Neural progenitor cell (in vitro differentiated cells): Measurements from ENCODE around the gene GPR142. TPM values are rescaled to one million over a fixed set of nuclear protein-coding genes. Genes with fewer than 3 reads are reported as not detected.

Source experiments
- DNase-seq: peaks from one replicate; pipeline ENCODE4 v3.0.0-alpha.2; 2016; ENCODE audit warnings: low spot score
- H2AFZ ChIP-seq: fragments of 200-600 bp; sonication (generic); replicated peaks from 2 replicates; pipeline ENCODE4 v1.6.1; 2016; ENCODE audit warnings: antibody characterized with exemption
- H3F3A ChIP-seq: fragments of 200-600 bp; sonication (generic); 2 replicates; pipeline ENCODE4 v1.6.1; 2016; ENCODE audit warnings: antibody characterized with exemption, low read depth
- H3K27ac ChIP-seq: fragments of 200-600 bp; sonication (generic); 2 replicates; pipeline ENCODE4 v1.5.1; 2016; ENCODE audit warnings: mild to moderate bottlenecking
- H3K27me3 ChIP-seq: fragments of 200-600 bp; sonication (generic); 2 replicates; pipeline ENCODE4 v1.6.1; 2016; ENCODE audit warnings: mild to moderate bottlenecking, moderate library complexity
- H3K36me3 ChIP-seq: fragments of 200-600 bp; sonication (generic); 2 replicates; pipeline ENCODE4 v1.5.1; 2016
- H3K4me1 ChIP-seq: fragments of 200-600 bp; sonication (generic); 2 replicates; pipeline ENCODE4 v1.6.1; 2016; ENCODE audit warnings: mixed run types
- H3K4me2 ChIP-seq: fragments of 200-600 bp; sonication (generic); 2 replicates; pipeline ENCODE4 v1.6.1; 2016
- H3K4me3 ChIP-seq: fragments of 200-600 bp; sonication (generic); 2 replicates; pipeline ENCODE4 v1.5.1; 2016
- H3K79me2 ChIP-seq: fragments of 200-600 bp; sonication (generic); 2 replicates; pipeline ENCODE4 v1.6.1; 2016; ENCODE audit warnings: low read depth
- H3K9ac ChIP-seq: fragments of 200-600 bp; sonication (generic); 2 replicates; pipeline ENCODE4 v1.6.1; 2016
- H3K9me3 ChIP-seq: fragments of 200-600 bp; sonication (generic); 2 replicates; pipeline ENCODE4 v1.5.1; 2016; ENCODE audit warnings: low read depth
- H4K20me1 ChIP-seq: fragments of 200-600 bp; sonication (generic); 2 replicates; pipeline ENCODE4 v1.6.1; 2016; ENCODE audit warnings: low read depth
- H3K27ac Mint-ChIP-seq: 3 replicates; pipeline ENCODE4 v1.8.0; 2021; ENCODE audit warnings: mixed read lengths
- H3K27me3 Mint-ChIP-seq: 2 replicates; pipeline ENCODE4 v1.8.0; 2022; ENCODE audit warnings: low read depth, mild to moderate bottlenecking, inconsistent platforms, moderate library complexity, mixed read lengths; ENCODE audit not compliant: insufficient read depth
- H3K36me3 Mint-ChIP-seq: 3 replicates; pipeline ENCODE4 v1.8.0; 2021; ENCODE audit warnings: mixed read lengths
- H3K4me1 Mint-ChIP-seq: 3 replicates; pipeline ENCODE4 v1.8.0; 2021; ENCODE audit warnings: mixed read lengths
- H3K4me3 Mint-ChIP-seq: 3 replicates; pipeline ENCODE4 v1.8.0; 2021; ENCODE audit warnings: mild to moderate bottlenecking, moderate library complexity, mixed read lengths
- H3K9me3 Mint-ChIP-seq: 3 replicates; pipeline ENCODE4 v1.8.0; 2020; ENCODE audit warnings: mixed read lengths
- EZH2 ChIP-seq: fragments of 200-600 bp; sonication (generic); IDR thresholded peaks from 2 replicates; pipeline ENCODE4 v1.6.1; 2017; ENCODE audit warnings: antibody characterized with exemption, mild to moderate bottlenecking, moderate library complexity
- EZH2phosphoT487 ChIP-seq: fragments of 200-600 bp; sonication (generic); IDR thresholded peaks from 2 replicates; pipeline ENCODE4 v1.6.1; 2017; ENCODE audit warnings: antibody characterized with exemption
- total RNA-seq: library from RNA; depleted of rRNA; stranded (reverse); fragments of >200 nt; gene quantifications from 2 replicates; pipeline ENCODE4 v1.2.3, GENCODE V29; 2015; ENCODE audit warnings: low replicate concordance
- TF ChIP-seq, protein P1 (sequence below): fragments of 200-600 bp; sonication (generic); IDR thresholded peaks from 2 replicates; pipeline ENCODE4 v1.5.1; 2017; ENCODE audit warnings: antibody characterized with exemption, mild to moderate bottlenecking

The GPR142 gene
- total RNA-seq, 1 donor from 2014 or later: not detected

DNA sequence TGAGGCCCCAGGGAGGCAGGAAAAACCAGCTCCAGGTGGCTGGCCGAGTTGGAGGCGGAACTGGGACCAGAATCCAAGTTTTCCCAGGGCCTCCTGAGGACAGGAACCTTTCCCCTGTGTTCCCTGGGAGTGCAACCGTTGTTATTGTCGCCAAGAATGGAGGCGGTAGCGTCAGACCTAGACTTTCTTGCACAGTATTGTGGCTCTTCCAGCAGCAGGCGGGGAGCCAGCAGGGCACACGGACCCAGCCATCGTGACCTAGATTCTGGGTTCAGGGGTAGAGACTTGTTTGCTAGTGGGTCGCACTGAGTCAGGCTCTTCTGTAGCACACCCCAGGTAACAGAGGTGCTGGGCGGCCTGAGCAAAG is 41.9 kb upstream of the GPR142 start:
- Mint-ChIP-seq H3K4me3 (peak overlapping the region; percentile 76), H3K27ac (no peak overlapping the region), H3K36me3 (no peaks in the 10 kb centered on the region), H3K27me3 (peaks cover 26% of the 10 kb centered on the region), H3K4me1 (peaks cover 24% of the 10 kb centered on the region), H3K9me3 (no peaks in the 10 kb centered on the region)
- Histone ChIP-seq H3K9ac (no peak overlapping the region), H2AFZ (no peak overlapping the region), H4K20me1 (no peaks in the 10 kb centered on the region), H3K4me2 (peak overlapping the region; percentile 99), H3K27ac (no peak overlapping the region), H3K27me3 (peaks cover 45% of the 10 kb centered on the region), H3K36me3 (no peaks in the 10 kb centered on the region), H3K4me3 (peak overlapping the region; percentile 60), H3F3A (peaks cover 10% of the 10 kb centered on the region), H3K79me2 (no peaks in the 10 kb centered on the region), H3K4me1 (peaks cover 10% of the 10 kb centered on the region), H3K9me3 (no peaks in the 10 kb centered on the region)
- peak; percentile 9 for TF ChIP-seq EZH2phosphoT487
- no peak for TF ChIP-seq EZH2
- no peak for DNase-seq

DNA sequence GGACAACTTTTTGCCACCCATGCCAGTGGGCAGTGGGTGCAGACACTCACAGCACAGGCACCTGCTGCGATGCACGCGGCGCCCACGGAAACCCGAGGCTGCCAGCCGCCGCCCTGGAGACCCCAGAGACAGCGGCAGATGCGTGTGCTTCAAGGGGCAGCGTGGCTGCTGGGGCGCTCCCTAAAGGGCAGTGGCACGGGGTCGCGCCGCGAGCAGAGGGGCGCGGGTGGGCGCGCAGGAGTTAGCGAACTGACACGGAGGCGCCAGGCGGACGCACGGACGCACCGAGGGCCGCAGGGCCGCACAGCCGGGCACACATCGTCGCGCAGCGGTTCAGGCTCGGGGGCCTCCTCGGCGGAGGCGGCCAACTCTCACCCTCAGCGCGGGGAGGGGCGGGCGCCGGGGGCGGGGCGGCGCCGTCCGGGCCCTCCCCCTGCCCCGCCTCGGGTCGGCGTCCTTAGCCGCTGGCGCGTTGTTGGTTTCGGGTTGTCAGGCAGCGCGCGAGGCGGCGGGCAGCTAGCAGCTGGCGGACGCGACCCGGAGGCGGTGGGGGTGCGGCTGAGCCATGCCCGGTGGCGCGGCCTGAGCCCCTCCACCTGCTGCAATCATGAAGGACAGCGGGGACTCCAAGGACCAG is 41.4 kb upstream of the GPR142 start, which contains the start of gene KIF19:
KIF19 (plus strand) TSS at position 484 of the 637 bp plus-strand sequence; CDS start at position 608, 124 bp downstream.
- Histone ChIP-seq H3K4me1 (peaks cover 10% of the 10 kb centered on the region), H3F3A (peaks cover 10% of the 10 kb centered on the region), H3K36me3 (no peaks in the 10 kb centered on the region), H3K4me3 (peak within 1 kb of the TSS; percentile 60), H3K27ac (no peak within 1 kb of the TSS), H3K79me2 (no peaks in the 10 kb centered on the region), H3K9me3 (no peaks in the 10 kb centered on the region), H3K27me3 (peaks cover 45% of the 10 kb centered on the region), H2AFZ (peak within 1 kb of the TSS; percentile 66), H4K20me1 (no peaks in the 10 kb centered on the region), H3K4me2 (peak within 1 kb of the TSS; percentile 99), H3K9ac (no peak within 1 kb of the TSS)
- Mint-ChIP-seq H3K9me3 (no peaks in the 10 kb centered on the region), H3K4me3 (peak within 1 kb of the TSS; percentile 83), H3K4me1 (peaks cover 24% of the 10 kb centered on the region), H3K27me3 (peaks cover 26% of the 10 kb centered on the region), H3K27ac (no peak within 1 kb of the TSS), H3K36me3 (no peaks in the 10 kb centered on the region)
- peak; percentile 85 for DNase-seq
- TF ChIP-seq EZH2phosphoT487 (no peak), EZH2 (peak; percentile 66)

DNA sequence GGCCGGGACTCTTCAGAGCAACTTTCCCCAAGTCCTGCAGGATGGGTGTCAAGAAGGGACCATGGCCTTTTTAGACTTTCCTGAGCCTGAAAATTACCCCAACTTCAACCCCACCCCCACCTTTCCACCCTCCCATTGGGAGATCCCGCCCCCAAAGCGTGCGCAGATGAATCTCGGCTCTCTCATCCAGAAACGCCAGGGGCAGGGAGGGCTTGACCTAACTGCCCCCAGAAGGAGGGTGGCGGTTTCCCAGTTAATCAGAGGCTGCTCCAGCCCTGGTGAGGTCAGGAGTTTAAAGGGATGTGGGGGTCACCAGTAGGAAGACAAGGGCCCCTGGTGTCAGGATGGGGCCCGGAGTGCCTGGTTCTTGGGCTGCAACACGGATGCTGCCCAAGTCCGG is 40.8 kb upstream of the GPR142 start:
- peaks cover 45% of the 10 kb centered on the region for H3K27me3 ChIP-seq
- Mint-ChIP-seq H3K4me3 (peak overlapping the region; percentile 83), H3K9me3 (no peaks in the 10 kb centered on the region), H3K36me3 (no peaks in the 10 kb centered on the region), H3K4me1 (peaks cover 27% of the 10 kb centered on the region), H3K27ac (no peak overlapping the region), H3K27me3 (peaks cover 26% of the 10 kb centered on the region)
- no peaks in the 10 kb centered on the region for H4K20me1 ChIP-seq
- H3K9me3 ChIP-seq: no peaks in the 10 kb centered on the region
- H3K4me2 ChIP-seq: peak overlapping the region; percentile 99
- DNase-seq: peak; percentile 40
- H3K4me3 ChIP-seq: peak overlapping the region; percentile 60
- no peaks in the 10 kb centered on the region for H3K79me2 ChIP-seq
- TF ChIP-seq, protein P1, sequence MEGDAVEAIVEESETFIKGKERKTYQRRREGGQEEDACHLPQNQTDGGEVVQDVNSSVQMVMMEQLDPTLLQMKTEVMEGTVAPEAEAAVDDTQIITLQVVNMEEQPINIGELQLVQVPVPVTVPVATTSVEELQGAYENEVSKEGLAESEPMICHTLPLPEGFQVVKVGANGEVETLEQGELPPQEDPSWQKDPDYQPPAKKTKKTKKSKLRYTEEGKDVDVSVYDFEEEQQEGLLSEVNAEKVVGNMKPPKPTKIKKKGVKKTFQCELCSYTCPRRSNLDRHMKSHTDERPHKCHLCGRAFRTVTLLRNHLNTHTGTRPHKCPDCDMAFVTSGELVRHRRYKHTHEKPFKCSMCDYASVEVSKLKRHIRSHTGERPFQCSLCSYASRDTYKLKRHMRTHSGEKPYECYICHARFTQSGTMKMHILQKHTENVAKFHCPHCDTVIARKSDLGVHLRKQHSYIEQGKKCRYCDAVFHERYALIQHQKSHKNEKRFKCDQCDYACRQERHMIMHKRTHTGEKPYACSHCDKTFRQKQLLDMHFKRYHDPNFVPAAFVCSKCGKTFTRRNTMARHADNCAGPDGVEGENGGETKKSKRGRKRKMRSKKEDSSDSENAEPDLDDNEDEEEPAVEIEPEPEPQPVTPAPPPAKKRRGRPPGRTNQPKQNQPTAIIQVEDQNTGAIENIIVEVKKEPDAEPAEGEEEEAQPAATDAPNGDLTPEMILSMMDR: no peak
- TF ChIP-seq EZH2phosphoT487 (no peak), EZH2 (no peak)
- no peak overlapping the region for H3K27ac ChIP-seq
- H3F3A ChIP-seq: peaks cover 10% of the 10 kb centered on the region
- no peaks in the 10 kb centered on the region for H3K36me3 ChIP-seq
- H2AFZ ChIP-seq: peak overlapping the region; percentile 66
- H3K4me1 ChIP-seq: peaks cover 10% of the 10 kb centered on the region
- no peak overlapping the region for H3K9ac ChIP-seq

DNA sequence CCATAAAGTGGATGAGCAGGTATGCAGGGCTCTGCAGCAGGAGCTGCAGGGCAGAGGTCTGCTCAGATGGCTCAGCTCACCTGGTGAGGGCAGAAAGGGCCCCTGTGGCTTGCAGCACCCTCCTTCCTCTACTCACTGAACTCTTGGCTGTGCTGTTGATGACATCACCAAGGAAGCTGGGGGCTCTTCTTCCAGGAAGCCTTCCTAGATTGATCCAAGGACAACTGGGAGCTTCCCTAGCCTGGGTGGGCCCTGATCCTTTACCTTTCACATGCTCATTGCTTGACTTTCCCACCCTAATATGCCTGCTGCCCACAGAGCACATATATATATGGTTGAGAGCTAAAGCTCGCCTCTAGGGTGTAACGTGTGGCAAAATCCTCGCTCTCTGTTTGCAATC is 38.8 kb upstream of the GPR142 start:
- no peak for DNase-seq
- Histone ChIP-seq H3K79me2 (no peaks in the 10 kb centered on the region), H3K27ac (no peak overlapping the region), H3K4me2 (no peak overlapping the region), H3K4me3 (no peak overlapping the region), H3K9ac (no peak overlapping the region), H4K20me1 (no peaks in the 10 kb centered on the region), H3F3A (peaks cover 10% of the 10 kb centered on the region), H2AFZ (no peak overlapping the region), H3K4me1 (peaks cover 22% of the 10 kb centered on the region), H3K27me3 (peaks cover 42% of the 10 kb centered on the region), H3K9me3 (no peaks in the 10 kb centered on the region), H3K36me3 (no peaks in the 10 kb centered on the region)
- TF ChIP-seq EZH2phosphoT487: no peak
- TF ChIP-seq, protein P1: no peak
- TF ChIP-seq EZH2: no peak
- no peaks in the 10 kb centered on the region for H3K36me3 Mint-ChIP-seq
- H3K27ac Mint-ChIP-seq: no peak overlapping the region
- peak overlapping the region; percentile 24 for H3K4me3 Mint-ChIP-seq
- peaks cover 37% of the 10 kb centered on the region for H3K4me1 Mint-ChIP-seq
- H3K27me3 Mint-ChIP-seq: peaks cover 25% of the 10 kb centered on the region
- no peaks in the 10 kb centered on the region for H3K9me3 Mint-ChIP-seq
